GM19023 (cell line): ENCODE measurements around the gene ABCC1.

Source experiments
- ATAC-seq: cut with Tn5 transposase; IDR thresholded peaks from one replicate; pipeline ENCODE4 v1.9.1; 2021; ENCODE audit warnings: mild to moderate bottlenecking, moderate library complexity; ENCODE audit not compliant: unreplicated experiment

Gene ABCC1

GRCh38 chr16:15990902-15991301, 41.5 kb downstream of the ABCC1 start:
- ATAC-seq, result no peak

- no peak for ATAC-seq
These were observed 43.7 kb downstream of the ABCC1 start for GRCh38 chr16:15993128-15993527.

GRCh38 chr16:15993541-15993940, 44.1 kb downstream of the ABCC1 start:
- no peak for ATAC-seq

GRCh38 chr16:15993946-15994665, 44.7 kb downstream of the ABCC1 start:
- ATAC-seq, result no peak

GRCh38 chr16:15996432-15997109, 47.2 kb downstream of the ABCC1 start:
- no peak for ATAC-seq

- no peak for ATAC-seq
These were observed 51.3 kb downstream of the ABCC1 start for GRCh38 chr16:16000685-16001084.

- ATAC-seq, result no peak
These were observed 52.3 kb downstream of the ABCC1 start for GRCh38 chr16:16001596-16002255.

GRCh38 chr16:16003719-16004313, 54.4 kb downstream of the ABCC1 start:
- no peak for ATAC-seq

- ATAC-seq, result no peak
These were observed 54.9 kb downstream of the ABCC1 start for GRCh38 chr16:16004314-16004749.

GRCh38 chr16:16005721-16006120, 56.3 kb downstream of the ABCC1 start:
- no peak for ATAC-seq

GRCh38 chr16:16006650-16007049, 57.2 kb downstream of the ABCC1 start:
- ATAC-seq, result no peak

- ATAC-seq, result peak; percentile 80
These were observed 58.3 kb downstream of the ABCC1 start for GRCh38 chr16:16007743-16008111.

GRCh38 chr16:16008666-16009065, 59.2 kb downstream of the ABCC1 start:
- ATAC-seq, result no peak

GRCh38 chr16:16009401-16009800, 60.0 kb downstream of the ABCC1 start:
- no peak for ATAC-seq

- no peak for ATAC-seq
These were observed 60.8 kb downstream of the ABCC1 start for GRCh38 chr16:16010194-16010593.

GRCh38 chr16:16012144-16012543, 62.7 kb downstream of the ABCC1 start:
- ATAC-seq, result no peak

- ATAC-seq, result no peak
These were observed 64.4 kb downstream of the ABCC1 start for GRCh38 chr16:16013812-16014211.

GRCh38 chr16:16014329-16015224, 65.2 kb downstream of the ABCC1 start:
- no peak for ATAC-seq

GRCh38 chr16:16015849-16016248, 66.4 kb downstream of the ABCC1 start:
- ATAC-seq, result no peak

- ATAC-seq, result no peak
These were observed 67.1 kb downstream of the ABCC1 start for GRCh38 chr16:16016388-16016964.
